GM12878 (cell line): ENCODE data around the gene HABP2.

Experiments used
- CHD1 ChIP-seq: IDR thresholded peaks from 2 replicates; pipeline ENCODE4 v1.6.1; 2012; ENCODE audit warnings: low read depth, low read length, improper control_type of control experiment
- CHD2 ChIP-seq: IDR thresholded peaks from 2 replicates; pipeline ENCODE4 v1.6.1; 2011; ENCODE audit warnings: low read depth, low read length, improper control_type of control experiment, borderline replicate concordance
- FOXM1 ChIP-seq: IDR thresholded peaks from 2 replicates; pipeline ENCODE4 v1.6.1; 2012; ENCODE audit warnings: low read depth, mild to moderate bottlenecking, inconsistent platforms, low read length, moderate library complexity
- POLR2A ChIP-seq: IDR thresholded peaks from 2 replicates; pipeline ENCODE4 v1.6.1; 2011; ENCODE audit warnings: low read depth, mild to moderate bottlenecking, low read length
- POLR2AphosphoS5 ChIP-seq: IDR thresholded peaks from 2 replicates; pipeline ENCODE4 v1.6.1; 2011; ENCODE audit warnings: mild to moderate bottlenecking, low read length, inconsistent platforms
- TF ChIP-seq, protein P1 (sequence below): fragments of 450-650 bp; IDR thresholded peaks from 2 replicates; pipeline ENCODE4 v1.6.1; 2018; ENCODE audit warnings: borderline replicate concordance, mild to moderate bottlenecking; ENCODE audit not compliant: partially characterized antibody
- TF ChIP-seq, protein P2 (sequence below), 3 experiments: IDR thresholded peaks in 2 of 3; conservative IDR thresholded peaks in 1 of 3; 2 replicates each; pipeline ENCODE4 v1.5.1; 2011; ENCODE audit warnings: low read depth in 3 of 3, low read length in 3 of 3, mild to moderate bottlenecking in 3 of 3, control low read depth in 2 of 3, moderate library complexity in 2 of 3, inconsistent platforms in 1 of 3, mixed read lengths in 1 of 3; ENCODE audit not compliant: control insufficient read depth in 2 of 3, insufficient read depth in 1 of 3; ENCODE audit errors: extremely low read depth in 1 of 3

DNA sequence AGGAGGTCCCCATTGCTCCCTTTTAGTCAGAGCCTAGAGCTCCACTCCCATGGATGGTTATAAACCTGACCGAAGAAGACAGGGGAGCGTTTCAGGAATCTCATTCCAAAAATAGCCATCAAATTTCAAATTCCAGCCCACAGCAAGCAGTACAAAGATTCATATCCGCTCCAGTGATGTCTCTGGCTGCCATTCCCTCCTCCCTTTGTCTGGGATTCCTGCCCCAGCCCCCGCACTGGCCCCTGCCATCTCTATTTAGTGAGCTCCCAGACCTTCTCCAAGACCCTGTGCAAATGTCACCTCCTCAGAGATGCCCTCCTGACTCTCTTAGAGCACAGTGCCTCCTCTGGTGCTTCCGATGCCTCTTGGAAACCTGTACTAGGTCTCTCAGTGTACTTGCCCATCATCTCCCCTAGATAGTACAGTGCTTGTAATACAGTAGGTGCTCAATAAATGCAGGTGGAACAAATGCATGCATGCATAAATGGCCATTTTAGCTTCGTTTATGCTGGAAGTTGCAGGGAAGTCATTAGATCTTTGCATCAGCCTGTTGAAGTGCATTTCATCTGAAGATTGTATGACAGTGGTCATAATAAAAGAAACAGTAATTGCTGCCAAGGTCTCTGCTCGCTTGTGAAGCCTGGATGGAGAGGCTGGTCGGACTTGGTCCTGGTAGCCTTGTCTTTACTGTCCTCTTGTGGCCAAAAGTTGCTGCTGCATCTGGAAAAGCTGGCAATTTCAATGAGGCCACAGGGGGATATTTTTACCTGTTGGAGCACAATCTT is 32.0 kb upstream of the HABP2 start:
- TF ChIP-seq, protein P1, sequence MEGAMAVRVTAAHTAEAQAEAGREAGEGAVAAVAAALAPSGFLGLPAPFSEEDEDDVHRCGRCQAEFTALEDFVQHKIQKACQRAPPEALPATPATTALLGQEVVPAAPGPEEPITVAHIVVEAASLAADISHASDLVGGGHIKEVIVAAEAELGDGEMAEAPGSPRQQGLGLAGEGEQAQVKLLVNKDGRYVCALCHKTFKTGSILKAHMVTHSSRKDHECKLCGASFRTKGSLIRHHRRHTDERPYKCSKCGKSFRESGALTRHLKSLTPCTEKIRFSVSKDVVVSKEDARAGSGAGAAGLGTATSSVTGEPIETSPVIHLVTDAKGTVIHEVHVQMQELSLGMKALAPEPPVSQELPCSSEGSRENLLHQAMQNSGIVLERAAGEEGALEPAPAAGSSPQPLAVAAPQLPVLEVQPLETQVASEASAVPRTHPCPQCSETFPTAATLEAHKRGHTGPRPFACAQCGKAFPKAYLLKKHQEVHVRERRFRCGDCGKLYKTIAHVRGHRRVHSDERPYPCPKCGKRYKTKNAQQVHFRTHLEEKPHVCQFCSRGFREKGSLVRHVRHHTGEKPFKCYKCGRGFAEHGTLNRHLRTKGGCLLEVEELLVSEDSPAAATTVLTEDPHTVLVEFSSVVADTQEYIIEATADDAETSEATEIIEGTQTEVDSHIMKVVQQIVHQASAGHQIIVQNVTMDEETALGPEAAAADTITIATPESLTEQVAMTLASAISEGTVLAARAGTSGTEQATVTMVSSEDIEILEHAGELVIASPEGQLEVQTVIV: no peak
- TF ChIP-seq, protein P2, sequence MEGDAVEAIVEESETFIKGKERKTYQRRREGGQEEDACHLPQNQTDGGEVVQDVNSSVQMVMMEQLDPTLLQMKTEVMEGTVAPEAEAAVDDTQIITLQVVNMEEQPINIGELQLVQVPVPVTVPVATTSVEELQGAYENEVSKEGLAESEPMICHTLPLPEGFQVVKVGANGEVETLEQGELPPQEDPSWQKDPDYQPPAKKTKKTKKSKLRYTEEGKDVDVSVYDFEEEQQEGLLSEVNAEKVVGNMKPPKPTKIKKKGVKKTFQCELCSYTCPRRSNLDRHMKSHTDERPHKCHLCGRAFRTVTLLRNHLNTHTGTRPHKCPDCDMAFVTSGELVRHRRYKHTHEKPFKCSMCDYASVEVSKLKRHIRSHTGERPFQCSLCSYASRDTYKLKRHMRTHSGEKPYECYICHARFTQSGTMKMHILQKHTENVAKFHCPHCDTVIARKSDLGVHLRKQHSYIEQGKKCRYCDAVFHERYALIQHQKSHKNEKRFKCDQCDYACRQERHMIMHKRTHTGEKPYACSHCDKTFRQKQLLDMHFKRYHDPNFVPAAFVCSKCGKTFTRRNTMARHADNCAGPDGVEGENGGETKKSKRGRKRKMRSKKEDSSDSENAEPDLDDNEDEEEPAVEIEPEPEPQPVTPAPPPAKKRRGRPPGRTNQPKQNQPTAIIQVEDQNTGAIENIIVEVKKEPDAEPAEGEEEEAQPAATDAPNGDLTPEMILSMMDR (IDR thresholded peaks at IDR 0.05 in 2 of 3, conservative IDR thresholded peaks at IDR 0.05 in 1 of 3; ENCODE audit: control insufficient read depth in 2 of 3, extremely low read depth in 1 of 3, insufficient read depth in 1 of 3, low read depth in 3 of 3, low read length in 3 of 3): peak; percentile 87 to 97 (median 94)
- no peak for TF ChIP-seq POLR2AphosphoS5
- no peak for TF ChIP-seq FOXM1
- no peak for TF ChIP-seq CHD2
- TF ChIP-seq CHD1: no peak
- TF ChIP-seq POLR2A: no peak
